ENCODE measurements around the gene CARS2.

CARS2 gene

DNA sequence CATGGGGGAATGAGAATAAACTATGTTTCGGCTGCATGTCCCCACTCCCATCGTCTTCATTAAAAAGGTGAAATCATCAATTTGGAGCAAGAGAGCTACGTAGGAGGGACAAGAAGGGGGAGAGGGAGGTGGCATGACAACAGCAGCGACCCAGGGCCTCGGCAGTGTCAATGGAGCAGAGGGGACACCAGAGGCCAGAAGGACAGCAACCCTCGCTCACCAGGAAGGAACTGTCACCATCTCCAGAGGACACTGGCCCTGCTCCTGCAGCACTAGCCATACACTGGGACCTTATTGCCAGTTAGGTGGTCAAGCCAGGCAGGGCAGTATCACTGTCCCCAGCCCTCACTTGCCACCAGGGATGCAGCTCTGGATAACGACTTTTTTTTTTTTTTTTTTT is 56.4 kb downstream of the CARS2 start:
- DNase-seq: no peak

DNA sequence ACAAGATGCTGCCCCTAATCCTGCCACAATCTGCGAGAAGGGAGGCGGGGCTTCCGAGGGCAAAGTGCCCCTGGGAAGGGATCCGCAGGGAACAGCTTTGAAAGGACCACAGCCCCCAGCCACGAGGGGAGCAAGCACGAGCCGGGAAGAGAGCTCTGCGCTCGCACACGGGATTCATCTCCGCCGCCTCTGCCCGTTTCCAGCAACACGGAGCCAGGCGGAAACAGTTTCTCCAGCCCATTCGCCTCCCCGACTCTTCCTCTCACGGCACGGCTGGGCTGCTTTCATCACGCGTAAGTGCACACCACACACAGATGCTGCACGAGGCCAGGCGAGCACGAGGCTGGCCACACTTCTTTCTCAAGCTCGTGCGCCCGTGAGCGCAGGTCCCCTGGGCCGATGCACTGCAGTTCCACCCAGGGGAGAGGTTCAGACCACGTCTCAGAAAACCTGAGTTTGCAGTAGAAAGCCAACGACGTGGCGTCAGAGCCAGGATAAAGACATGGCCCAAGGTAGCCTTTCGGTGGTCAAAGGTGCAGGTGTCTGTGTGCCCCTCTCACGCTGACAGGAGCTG is 57.0 kb downstream of the CARS2 start:
- no peak for DNase-seq

DNA sequence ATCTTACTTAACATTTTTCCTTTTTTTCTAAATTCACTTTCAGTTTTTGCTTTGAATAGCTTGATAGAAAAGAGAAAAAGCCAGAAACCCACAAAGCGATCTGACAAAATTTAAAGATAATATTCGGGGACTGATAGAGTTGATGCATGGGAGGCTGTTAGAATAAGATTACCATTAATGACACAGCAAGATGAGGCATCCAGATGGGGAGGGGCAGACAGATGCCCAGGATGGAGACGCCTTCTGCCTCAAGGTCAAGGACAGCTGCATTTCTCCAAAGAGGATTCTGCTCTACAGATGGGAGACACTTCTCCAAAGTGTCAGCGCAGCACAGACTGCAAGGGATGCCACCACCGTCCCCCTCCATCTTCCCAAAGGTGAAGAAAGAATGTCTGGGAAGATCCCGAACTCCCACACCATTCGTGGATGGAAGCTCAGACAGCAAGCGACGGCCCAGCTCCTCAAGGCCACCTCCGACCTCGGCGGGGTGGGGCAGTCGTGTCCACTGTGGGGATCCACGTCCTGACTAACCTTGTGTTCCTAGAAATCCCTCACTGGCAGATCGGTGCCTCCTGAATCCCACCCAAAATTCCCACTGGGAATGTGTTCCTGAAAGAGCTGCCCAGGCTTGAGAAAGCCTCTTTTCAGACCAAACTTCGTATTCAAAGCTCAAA is 57.6 kb downstream of the CARS2 start:
- DNase-seq: no peak

DNA sequence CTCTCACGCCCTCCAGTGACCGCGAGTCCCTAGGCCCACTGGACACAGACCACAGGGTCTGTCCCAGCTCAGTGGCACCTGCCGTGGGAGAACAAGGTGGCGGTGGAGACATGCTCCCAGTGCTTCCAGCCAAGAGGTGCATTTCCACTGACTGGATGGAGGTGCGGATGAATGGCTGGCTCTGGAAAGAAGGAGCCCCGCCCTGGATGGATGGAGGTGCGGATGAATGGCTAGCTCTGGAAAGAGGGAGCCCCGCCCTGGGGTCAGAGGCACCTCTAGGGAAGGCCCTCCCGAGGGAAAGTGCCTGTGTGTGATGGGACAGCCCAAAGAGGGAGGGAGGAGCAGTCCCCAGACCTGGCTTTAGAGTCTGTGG is 58.6 kb downstream of the CARS2 start:
- no peak for DNase-seq

DNA sequence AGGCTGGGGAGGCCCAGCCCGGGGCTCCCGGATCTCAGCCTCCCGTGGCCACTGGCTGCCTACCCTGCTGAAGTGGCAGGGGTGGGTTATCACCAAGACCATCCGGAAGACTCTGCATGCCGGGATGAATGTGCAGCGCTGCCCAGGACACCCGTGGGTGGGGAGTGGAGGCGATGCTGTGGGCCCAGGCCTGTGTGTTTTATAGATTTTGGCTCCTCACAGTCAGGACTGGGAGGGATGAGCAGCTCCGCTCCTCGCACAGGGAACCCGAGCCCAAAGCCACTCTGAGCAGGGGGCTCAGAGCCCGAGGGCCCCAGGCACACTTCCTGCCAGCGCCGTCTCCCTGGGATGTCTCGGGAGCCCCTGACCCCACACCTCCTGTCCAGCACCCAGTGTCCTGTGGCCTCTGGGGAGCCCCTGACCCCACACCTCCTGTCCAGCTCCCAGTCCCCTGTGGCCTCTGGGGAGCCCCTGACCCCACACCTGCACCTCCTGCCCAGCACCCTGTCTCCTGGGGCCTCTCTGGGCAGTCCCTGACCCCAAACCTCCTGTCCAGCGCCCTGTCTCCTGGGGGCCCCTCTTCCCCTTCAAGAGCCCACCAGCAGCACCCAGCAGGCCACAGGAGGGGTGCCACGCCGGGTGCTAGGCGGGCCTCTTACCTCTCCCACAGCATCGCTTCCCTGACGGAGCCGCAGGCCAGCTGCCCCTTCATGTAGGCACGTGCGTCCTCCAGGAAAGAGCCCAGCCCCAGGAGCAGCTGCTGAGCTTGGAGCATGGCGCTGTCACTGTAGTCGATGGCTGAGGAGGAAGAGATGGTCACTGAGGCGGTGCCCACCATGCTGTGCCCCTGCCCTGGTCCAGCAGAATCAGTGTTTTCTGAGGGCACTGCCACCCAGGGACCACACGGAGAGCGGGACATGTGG is 59.2 kb downstream of the CARS2 start:
- no peak for DNase-seq

DNA sequence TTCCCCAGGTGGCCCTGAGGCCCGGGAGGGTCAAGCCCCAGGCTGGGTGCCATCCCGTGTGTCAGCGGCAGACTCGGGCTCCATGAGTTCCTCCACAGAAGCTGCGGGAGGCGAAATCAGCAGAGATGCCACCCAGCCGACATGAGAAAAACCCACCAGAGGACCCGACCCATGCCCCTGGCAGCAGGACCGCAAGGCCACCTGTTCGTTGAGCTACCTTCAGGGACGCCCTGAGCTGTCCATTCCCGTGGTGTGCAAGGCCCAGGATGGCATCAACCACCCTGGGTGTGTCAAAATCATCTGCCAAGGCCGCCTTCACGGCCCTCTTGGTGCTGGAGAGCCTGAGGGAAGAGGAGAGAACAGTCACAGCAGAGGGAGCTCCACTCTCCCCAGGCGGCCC is 60.2 kb downstream of the CARS2 start:
- no peak for DNase-seq

DNA sequence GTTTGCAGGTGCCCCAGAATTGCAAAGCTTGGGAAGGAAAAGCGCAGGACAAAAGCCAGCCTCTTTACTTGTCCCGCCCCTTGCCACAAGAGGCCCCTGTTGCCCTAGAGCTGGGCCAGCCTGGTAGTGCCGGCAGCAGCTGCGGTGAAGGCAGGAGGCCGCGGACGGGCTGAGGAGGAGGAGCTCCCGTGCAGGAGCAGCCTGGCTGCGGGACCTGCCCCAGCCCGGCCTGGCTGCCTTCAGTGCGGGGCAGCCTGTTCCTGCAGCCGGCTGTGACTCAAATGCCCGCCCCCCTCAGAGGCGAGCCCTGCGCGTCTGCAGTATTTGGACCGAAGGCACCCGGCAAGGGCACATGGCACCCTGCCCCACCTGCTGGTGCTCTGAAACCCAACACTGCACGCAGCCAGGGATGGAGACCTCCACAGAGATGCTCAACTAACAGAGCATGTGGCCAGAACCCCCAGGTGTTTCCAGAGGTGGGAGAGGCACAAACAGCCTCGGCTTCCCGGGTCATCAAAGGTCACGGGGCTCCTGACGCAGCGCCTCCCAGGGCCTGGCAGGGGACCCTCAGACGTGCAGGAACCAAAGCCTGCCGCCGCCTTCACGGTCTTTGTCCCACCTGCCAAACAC is 60.9 kb downstream of the CARS2 start:
- DNase-seq: peak; percentile 26

DNA sequence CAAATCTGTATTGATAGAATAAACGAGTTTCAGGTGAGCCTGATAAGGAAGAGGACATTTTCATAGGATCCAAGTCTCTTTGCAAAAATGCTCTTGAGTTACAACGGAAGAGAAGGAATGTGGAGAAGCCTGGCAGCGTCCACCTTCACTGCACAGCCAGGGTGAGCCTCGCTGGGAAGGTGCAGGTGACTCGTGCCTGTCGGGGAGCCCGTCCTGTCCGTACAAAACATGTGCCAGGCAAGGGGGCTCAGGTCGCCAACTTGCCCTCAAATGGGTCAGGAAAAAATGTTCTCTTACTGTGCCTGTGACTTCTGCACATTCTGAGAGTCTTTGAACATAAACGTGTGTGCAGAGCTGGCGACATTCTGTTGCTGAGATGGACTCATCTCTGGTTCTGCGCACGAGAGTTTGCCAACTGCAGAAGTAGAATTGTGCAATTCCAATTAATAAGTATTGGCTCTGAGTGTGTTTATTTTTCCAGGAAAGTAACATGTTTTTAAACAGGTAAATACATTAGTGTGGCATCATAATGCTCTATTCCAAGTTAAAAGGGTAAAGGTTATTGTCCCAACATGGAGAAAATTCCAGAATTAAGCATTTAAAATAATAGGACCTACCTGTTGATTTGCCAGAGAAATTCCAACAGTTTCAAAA is 62.0 kb downstream of the CARS2 start:
- DNase-seq: no peak

DNA sequence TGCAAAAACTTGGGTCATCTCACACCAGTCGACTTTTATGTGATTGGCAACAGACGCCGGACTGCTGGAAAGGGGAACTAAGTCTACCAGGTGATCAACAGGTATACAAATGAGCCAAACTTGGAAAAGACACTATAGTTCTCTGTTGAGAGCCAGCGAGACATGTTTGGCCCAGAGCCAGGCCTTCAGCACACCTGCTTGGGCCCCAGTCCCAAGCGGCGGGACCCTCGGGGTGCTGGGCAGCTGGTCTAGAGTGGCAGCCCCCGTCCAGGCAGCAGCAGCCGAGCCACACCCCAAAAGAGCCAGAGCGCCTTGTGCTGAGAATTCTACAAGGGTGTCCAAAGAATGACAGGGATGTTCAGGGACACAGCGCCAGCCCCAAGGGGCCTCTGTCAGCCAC is 62.6 kb downstream of the CARS2 start:
- DNase-seq: no peak

DNA sequence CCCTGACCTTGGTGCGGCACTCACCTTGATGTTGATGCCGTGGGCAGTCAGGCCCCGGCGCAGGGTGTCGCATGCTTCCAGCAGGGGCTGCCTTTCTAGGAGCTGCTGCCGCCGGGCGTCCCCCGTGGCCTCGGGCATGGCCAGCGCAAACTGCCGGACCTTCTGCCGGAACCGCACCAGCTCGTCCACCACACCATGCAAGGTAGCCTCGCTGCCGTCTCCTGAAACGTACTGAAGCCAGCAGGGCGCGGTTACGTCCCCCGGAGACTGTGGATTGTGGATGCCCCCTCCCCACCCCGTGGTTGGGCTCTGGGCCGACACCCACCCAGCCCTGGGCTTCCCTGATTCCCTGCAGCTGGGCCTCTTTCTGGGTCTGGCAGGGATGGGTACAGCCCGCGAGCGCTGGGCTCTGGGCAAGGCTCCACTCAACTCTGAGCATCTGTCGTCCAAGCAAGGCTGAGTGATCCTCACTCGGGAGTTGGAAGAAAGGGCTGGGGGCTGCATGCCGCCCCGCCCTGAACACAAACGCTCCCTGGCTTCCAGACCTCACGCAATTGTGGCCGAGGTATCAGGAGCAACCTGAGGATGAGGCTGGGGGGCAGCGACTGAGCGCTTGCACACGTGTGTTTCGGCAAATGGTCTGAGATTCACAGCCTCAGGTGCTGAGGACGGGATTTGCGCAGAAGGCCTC is 63.5 kb downstream of the CARS2 start:
- no peak for DNase-seq

DNA sequence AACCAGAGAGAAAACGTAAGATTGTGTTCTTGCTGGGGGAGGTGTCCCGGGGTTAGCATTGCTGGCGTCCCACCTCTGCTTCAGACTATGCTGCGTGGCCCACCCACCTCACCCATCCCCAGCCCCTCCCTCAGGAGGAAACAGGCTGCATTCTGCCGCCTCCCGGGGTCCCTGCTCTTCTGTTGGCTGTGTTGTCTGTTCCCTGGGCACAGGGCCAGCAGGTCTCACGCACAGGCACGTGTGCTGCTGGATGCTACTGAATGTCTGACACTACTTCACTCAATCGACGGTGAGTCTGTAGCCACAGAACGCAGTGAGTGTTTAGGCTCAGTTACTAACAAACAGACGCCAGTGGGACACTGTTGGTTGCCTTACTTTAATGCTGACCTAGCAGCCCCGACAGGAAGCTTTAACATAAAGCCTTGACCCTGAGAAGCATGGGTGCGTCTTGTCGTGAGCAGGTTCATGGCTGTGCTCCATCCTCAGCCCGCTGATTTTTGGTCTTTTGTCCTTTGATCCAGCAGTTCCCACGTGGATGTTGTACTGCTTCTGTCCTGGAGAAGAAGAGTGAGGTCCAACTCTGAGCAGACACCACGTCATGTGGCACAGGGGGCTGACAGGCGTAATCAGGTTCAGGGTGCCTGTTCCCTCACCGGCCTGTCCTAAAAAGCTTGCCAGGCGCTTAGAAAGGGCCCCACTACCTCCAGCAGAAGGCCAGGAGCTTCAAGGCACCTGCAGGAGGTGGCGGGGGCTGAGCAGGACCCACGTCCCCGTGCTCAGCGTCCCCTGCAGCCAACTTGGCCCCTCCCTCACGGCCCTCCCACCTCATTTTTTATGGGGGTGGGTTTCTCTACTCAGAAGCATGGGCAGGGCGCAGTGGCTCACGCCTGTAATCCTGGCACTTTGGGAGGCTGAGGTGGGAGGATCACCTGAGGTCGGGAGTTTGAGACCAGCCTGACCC is 64.6 kb downstream of the CARS2 start:
- DNase-seq: no peak

DNA sequence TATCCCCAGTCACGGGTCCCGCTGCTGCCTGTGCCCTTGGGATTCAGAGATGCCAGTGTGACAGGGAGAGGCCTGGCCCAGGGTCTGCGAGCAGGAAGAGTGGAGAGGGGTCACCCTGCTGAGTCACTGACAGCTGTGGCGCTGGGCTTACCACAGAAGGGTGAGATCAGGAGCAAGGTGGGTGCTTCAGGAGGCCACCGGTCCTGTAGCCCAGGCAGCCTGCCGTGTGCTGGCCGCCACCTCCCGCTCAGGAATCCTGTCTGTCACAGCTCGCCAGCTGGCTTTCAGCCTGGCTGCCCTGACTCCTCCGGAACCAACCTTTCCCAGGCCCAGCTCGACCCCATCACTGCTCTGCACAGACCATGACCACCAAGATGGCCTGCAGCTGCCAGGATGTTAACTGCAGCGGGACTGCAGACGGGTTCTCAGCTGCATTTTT is 65.3 kb downstream of the CARS2 start:
- DNase-seq: no peak

DNA sequence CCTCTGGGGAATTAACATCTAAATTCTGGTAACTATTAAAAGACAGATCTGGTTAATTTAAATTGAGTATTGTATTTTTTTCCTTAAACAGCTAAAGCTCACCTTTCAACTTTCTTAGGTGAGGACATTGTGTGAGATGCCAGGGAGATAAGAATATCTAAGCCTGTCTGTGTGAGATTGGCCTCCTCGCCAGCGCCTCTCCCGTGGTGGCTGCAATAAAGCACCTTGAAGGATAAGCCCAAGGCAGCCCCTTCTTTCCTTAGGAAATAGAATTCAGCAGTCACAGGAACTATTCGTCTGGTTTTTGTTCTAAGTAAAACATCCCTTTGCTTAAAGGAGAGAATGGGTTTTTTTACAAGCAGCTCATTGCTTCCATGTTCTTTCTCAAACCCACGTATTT is 66.0 kb downstream of the CARS2 start:
- no peak for DNase-seq

DNA sequence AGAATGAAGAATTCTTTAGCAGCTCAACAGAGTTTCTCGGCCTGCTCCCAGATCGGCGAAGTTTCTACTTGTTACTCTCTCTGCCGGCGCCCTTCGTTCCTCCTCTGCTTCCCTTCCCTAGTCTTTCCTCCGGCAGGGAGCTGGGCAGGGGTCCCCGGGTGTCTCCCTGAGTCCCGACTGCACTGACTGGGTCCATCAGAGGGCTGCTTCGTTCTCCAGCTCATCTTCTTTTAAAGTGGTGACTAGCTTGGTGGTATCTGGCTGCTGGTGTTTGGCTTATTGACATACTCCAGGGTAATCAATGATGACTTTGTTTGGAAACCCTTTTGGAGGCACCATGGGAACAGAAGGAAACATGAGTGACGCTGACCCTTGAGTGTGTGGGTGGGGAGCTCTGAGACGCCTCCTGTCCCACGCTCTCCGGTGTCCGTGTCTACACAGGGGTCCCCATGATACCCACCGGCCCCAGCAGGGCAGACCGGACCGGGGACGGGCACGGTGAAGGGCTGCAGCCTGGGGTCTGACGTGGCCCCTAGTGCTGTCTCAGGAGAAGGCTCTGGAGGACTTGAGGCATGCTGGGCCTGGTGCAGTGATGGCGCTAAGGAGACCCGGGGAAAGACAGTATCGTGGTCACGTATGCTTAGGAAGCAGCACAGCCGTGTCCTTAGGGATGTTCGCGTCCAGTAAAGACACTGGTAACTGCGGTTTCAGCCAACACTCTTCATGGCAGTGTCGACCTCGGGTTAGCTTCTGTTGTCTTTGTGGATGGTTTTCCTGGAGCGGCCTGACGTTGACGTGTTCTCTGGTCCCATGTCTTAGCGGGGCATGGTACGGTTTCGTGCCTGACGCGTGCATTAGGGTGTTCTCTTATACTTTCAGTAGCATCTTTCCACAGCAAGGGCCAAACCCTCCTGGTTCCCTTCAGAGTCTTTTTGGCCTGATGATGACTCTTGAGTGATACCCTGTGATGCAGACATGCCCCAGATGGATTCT is 66.8 kb downstream of the CARS2 start:
- DNase-seq: no peak

DNA sequence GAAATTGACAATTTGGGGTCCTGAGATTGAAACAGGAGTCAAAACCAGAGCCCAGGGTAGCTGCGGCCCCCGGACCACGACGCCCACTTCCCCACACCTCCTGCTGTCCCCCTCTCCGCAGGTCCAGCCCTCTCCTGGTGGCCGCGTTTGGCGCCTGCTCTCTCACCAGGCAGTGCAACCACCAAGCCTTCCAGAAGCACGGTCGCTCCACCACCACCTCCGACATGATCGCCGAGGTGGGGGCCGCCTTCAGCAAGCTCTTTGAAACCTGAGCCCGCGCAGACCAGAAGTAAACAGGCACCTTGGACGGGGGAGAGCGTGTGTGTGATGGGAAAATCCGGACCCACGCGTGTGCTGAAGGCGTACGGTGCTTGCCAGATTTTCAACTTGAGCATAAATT is 67.7 kb downstream of the CARS2 start:
- no peak for DNase-seq

DNA sequence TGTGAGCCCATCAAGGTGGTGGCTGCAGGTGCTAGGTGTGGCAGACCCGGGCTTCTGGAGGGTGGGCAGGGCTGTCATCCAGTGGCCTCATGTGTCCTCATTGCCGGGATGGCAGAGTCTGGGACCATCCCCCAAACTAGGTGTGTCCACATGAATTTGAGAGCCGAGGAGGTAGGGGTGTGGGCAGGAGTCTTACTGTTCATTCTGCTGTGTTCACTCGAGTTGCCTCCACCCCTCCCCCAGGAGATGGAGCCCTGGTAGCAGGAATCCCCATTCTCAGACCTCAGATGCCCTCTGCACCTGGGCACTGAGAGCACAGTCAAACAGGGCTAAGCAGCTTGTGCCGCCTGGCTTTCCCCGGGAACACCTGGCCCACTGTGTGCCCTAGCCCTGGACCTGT is 68.2 kb downstream of the CARS2 start:
- DNase-seq: no peak

DNA sequence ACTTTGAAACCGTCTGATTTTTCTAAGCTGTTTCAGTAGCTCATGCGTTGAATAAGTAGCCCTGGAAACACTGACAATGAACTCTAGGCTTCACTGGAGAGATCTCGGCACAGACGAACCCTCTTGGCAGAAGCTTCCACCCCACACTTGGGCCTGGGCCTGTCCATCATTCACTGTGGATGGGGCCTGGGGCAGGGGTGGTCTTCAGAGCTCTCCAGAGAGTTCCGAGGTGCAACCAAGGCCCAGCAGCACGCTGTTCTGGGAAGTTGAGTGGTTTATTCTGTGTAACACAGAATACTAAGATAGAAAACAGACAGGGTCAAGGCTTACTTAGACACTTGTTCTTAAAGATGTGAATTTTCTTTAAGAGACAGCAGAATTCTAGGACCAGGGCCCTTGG is 68.6 kb downstream of the CARS2 start:
- no peak for DNase-seq

DNA sequence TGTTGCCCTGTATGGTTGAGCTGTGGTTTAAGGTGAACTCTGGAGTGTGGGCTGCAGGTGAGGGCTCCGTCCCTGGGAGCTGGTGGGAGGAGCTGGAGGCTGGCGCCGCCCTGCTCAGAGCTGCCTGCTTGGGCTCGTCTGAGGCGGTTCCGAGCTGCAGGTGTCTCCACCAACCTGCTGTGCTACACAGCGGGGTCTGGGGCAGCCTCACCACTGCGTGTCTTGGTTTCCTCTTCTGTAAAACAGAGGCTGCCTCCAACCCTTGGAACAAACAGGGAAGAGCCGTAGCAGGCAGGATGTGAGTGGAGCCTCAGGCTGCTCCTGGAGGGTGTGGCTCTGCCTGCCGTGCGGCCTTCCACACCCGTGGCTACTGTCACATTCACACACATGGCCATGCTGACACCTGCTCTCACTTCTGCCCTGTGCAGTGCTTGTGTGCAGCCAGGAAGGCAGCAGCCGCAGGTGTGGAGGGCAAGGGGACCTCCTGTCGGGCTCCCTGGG is 69.2 kb downstream of the CARS2 start:
- DNase-seq: no peak

DNA sequence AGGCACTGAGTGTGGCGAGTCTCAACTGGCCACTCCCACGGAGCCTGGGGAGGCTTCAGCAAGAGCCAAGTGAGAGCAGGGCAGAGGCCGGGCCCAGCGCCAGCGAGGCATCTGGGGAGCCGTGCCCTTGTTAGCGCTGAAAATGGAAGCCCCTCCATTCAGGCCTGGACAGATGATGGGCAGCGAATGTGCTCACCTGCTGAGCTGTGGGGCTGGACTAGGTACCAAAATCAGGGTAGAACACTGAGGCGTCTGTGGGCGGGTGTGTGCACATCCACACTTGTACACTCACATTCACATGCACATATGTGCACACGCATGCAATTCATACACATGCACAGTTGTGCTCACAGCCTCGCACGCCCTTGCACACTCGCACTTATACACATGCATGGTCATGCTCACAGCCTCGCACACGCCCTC is 69.9 kb downstream of the CARS2 start:
- DNase-seq: no peak

Measured in activated CD8-positive, alpha-beta memory T cell treated with anti-CD3 and anti-CD28 coated beads, Interleukin-2, amount 50 U/mL, for 4 hours (primary cell).